Measurements from ENCODE around the gene IPMK. TPM values are rescaled to one million over a fixed set of nuclear protein-coding genes. Genes with fewer than 3 reads are reported as not detected.

IPMK gene
- total and polyA plus RNA-seq, 5 donors, result 1.2 to 2.6 (median 2.1) TPM

- ATAC-seq (no peak), DNase-seq (no peak)
- no peak overlapping the region for H3K4me3 ChIP-seq (ENCODE audit: low read length)
- H3K4me1 ChIP-seq (ENCODE audit: control insufficient read depth, insufficient read depth, low read length), result no peaks in the 10 kb centered on the region
- intact Hi-C loops (cut with DNase I), result loop anchor here in 3 of 4 donors (5.0 to 10.0 kb wide), 2 partner anchors 113 to 116 kb away; no protein-coding TSS in a partner anchor
- no peaks in the 10 kb centered on the region for H3K9me3 ChIP-seq (ENCODE audit: control insufficient read depth, low read length)
- 94% methylated on average over 2 of the region's 2 CpGs for WGBS
- H3K27ac ChIP-seq (ENCODE audit: low read length), result no peak overlapping the region
- H3K27me3 ChIP-seq (ENCODE audit: control insufficient read depth, insufficient read depth), result no peaks in the 10 kb centered on the region
Observed at GRCh38 chr10:58179238-58179637, 88.5 kb downstream of the IPMK start.

- Histone ChIP-seq H3K27ac (ENCODE audit: low read length) (no peak overlapping the region), H3K4me3 (ENCODE audit: low read length) (no peak overlapping the region), H3K4me1 (ENCODE audit: control insufficient read depth, insufficient read depth, low read length) (no peaks in the 10 kb centered on the region), H3K27me3 (ENCODE audit: control insufficient read depth, insufficient read depth) (no peaks in the 10 kb centered on the region), H3K9me3 (ENCODE audit: control insufficient read depth, low read length) (no peaks in the 10 kb centered on the region)
- WGBS, result 71% methylated on average over 1 of the region's 1 CpG
- intact Hi-C loops (cut with DNase I), result loop anchor here in 3 of 4 donors (5.0 to 10.0 kb wide), 2 partner anchors 113 to 116 kb away; no protein-coding TSS in a partner anchor
- DNase-seq (no peak), ATAC-seq (no peak)
Observed at GRCh38 chr10:58178811-58179210, 88.9 kb downstream of the IPMK start.

- intact Hi-C loops (cut with DNase I), result loop anchor here in 3 of 4 donors (5.0 to 10.0 kb wide), 2 partner anchors 115 to 117 kb away; no protein-coding TSS in a partner anchor
- Histone ChIP-seq H3K9me3 (ENCODE audit: control insufficient read depth, low read length) (no peaks in the 10 kb centered on the region), H3K4me1 (ENCODE audit: control insufficient read depth, insufficient read depth, low read length) (no peaks in the 10 kb centered on the region), H3K27me3 (ENCODE audit: control insufficient read depth, insufficient read depth) (no peaks in the 10 kb centered on the region), H3K4me3 (ENCODE audit: low read length) (no peak overlapping the region), H3K27ac (ENCODE audit: low read length) (no peak overlapping the region)
- WGBS, result 20% methylated on average over 3 of the region's 3 CpGs
- no peak for ATAC-seq
- no peak for DNase-seq
Observed at GRCh38 chr10:58177362-58177947, 90.2 kb downstream of the IPMK start.

- DNase-seq (no peak), ATAC-seq (no peak)
- WGBS, result 12% methylated on average over 2 of the region's 2 CpGs
- Histone ChIP-seq H3K4me3 (ENCODE audit: low read length) (no peak overlapping the region), H3K4me1 (ENCODE audit: control insufficient read depth, insufficient read depth, low read length) (no peaks in the 10 kb centered on the region), H3K27ac (ENCODE audit: low read length) (no peak overlapping the region), H3K27me3 (ENCODE audit: control insufficient read depth, insufficient read depth) (no peaks in the 10 kb centered on the region), H3K9me3 (ENCODE audit: control insufficient read depth, low read length) (no peaks in the 10 kb centered on the region)
- intact Hi-C loops (cut with DNase I), result loop anchor here in 3 of 4 donors (5.0 to 10.0 kb wide), 2 partner anchors 116 to 119 kb away; no protein-coding TSS in a partner anchor
Observed at GRCh38 chr10:58175990-58176900, 91.4 kb downstream of the IPMK start.

GRCh38 chr10:58174831-58175230 is 92.9 kb downstream of the IPMK start:
- 84% methylated on average over 5 of the region's 5 CpGs for WGBS
- Histone ChIP-seq H3K4me1 (ENCODE audit: control insufficient read depth, insufficient read depth, low read length) (no peaks in the 10 kb centered on the region), H3K27me3 (ENCODE audit: control insufficient read depth, insufficient read depth) (no peaks in the 10 kb centered on the region), H3K27ac (ENCODE audit: low read length) (no peak overlapping the region), H3K9me3 (ENCODE audit: control insufficient read depth, low read length) (no peaks in the 10 kb centered on the region), H3K4me3 (ENCODE audit: low read length) (no peak overlapping the region)
- intact Hi-C loops (cut with DNase I), result loop anchor here in 3 of 4 donors (5.0 to 10.0 kb wide), 2 partner anchors 117 to 120 kb away; no protein-coding TSS in a partner anchor
- ATAC-seq (no peak), DNase-seq (no peak)

- H3K27me3 ChIP-seq (ENCODE audit: control insufficient read depth, insufficient read depth), result peaks cover 3% of the 10 kb centered on the region
- 56% methylated on average over 2 of the region's 2 CpGs for WGBS
- no peak for ATAC-seq
- no peaks in the 10 kb centered on the region for H3K4me1 ChIP-seq (ENCODE audit: control insufficient read depth, insufficient read depth, low read length)
- DNase-seq, result no peak
- no peaks in the 10 kb centered on the region for H3K9me3 ChIP-seq (ENCODE audit: control insufficient read depth, low read length)
- no peak overlapping the region for H3K4me3 ChIP-seq (ENCODE audit: low read length)
- H3K27ac ChIP-seq (ENCODE audit: low read length), result no peak overlapping the region
- intact Hi-C loops (cut with DNase I), result loop anchor here in 1 of 4 donors (10.0 kb wide), 1 partner anchor 121 kb away; no protein-coding TSS in a partner anchor
Observed at GRCh38 chr10:58173391-58173790, 94.3 kb downstream of the IPMK start.

GRCh38 chr10:58171146-58171545 is 96.5 kb downstream of the IPMK start:
- Histone ChIP-seq H3K27ac (ENCODE audit: low read length) (no peak overlapping the region), H3K9me3 (ENCODE audit: control insufficient read depth, low read length) (no peaks in the 10 kb centered on the region), H3K27me3 (ENCODE audit: control insufficient read depth, insufficient read depth) (peaks cover 3% of the 10 kb centered on the region), H3K4me1 (ENCODE audit: control insufficient read depth, insufficient read depth, low read length) (no peaks in the 10 kb centered on the region), H3K4me3 (ENCODE audit: low read length) (no peak overlapping the region)
- DNase-seq, result no peak
- WGBS, result 88% methylated on average over 1 of the region's 1 CpG
- intact Hi-C loops (cut with DNase I), result loop anchor here in 1 of 4 donors (10.0 kb wide), 1 partner anchor 124 kb away; no protein-coding TSS in a partner anchor
- no peak for ATAC-seq

GRCh38 chr10:58164517-58164916 is 103.2 kb downstream of the IPMK start:
- no peak overlapping the region for H3K4me3 ChIP-seq (ENCODE audit: low read length)
- intact Hi-C loops (cut with DNase I), result no loop called here
- 84% methylated on average over 4 of the region's 4 CpGs for WGBS
- no peaks in the 10 kb centered on the region for H3K4me1 ChIP-seq (ENCODE audit: control insufficient read depth, insufficient read depth, low read length)
- H3K27me3 ChIP-seq (ENCODE audit: control insufficient read depth, insufficient read depth), result peaks cover 3% of the 10 kb centered on the region
- ATAC-seq (no peak), DNase-seq (no peak)
- H3K9me3 ChIP-seq (ENCODE audit: control insufficient read depth, low read length), result no peaks in the 10 kb centered on the region
- no peak overlapping the region for H3K27ac ChIP-seq (ENCODE audit: low read length)

GRCh38 chr10:58158806-58159205 is 108.9 kb downstream of the IPMK start:
- WGBS, result 71% methylated on average over 4 of the region's 4 CpGs
- no peak for ATAC-seq
- Histone ChIP-seq H3K27ac (ENCODE audit: low read length) (no peak overlapping the region), H3K4me1 (ENCODE audit: control insufficient read depth, insufficient read depth, low read length) (no peaks in the 10 kb centered on the region), H3K4me3 (ENCODE audit: low read length) (no peak overlapping the region), H3K27me3 (ENCODE audit: control insufficient read depth, insufficient read depth) (no peaks in the 10 kb centered on the region), H3K9me3 (ENCODE audit: control insufficient read depth, low read length) (no peaks in the 10 kb centered on the region)
- intact Hi-C loops (cut with DNase I), result no loop called here
- no peak for DNase-seq

GRCh38 chr10:58157076-58157766 is 110.5 kb downstream of the IPMK start:
- Histone ChIP-seq H3K4me3 (ENCODE audit: low read length) (no peak overlapping the region), H3K27me3 (ENCODE audit: control insufficient read depth, insufficient read depth) (no peaks in the 10 kb centered on the region), H3K27ac (ENCODE audit: low read length) (no peak overlapping the region), H3K9me3 (ENCODE audit: control insufficient read depth, low read length) (no peaks in the 10 kb centered on the region), H3K4me1 (ENCODE audit: control insufficient read depth, insufficient read depth, low read length) (no peaks in the 10 kb centered on the region)
- 60% methylated on average over 7 of the region's 7 CpGs for WGBS
- DNase-seq (no peak), ATAC-seq (no peak)
- intact Hi-C loops (cut with DNase I), result no loop called here
